ENCODE results near the gene POU3F1.

Gene POU3F1

GRCh38 chr1:38046333-38046883 is at the start of gene POU3F1:
Gene POU3F1, minus strand, starts transcription at chr1:38046793. Its CDS starts 50 bp downstream, at chr1:38046743.
- DNase-seq = no peak

- DNase-seq = no peak
These were observed 48.9 kb upstream of the POU3F1 start for GRCh38 chr1:38095454-38095931.

DNA sequence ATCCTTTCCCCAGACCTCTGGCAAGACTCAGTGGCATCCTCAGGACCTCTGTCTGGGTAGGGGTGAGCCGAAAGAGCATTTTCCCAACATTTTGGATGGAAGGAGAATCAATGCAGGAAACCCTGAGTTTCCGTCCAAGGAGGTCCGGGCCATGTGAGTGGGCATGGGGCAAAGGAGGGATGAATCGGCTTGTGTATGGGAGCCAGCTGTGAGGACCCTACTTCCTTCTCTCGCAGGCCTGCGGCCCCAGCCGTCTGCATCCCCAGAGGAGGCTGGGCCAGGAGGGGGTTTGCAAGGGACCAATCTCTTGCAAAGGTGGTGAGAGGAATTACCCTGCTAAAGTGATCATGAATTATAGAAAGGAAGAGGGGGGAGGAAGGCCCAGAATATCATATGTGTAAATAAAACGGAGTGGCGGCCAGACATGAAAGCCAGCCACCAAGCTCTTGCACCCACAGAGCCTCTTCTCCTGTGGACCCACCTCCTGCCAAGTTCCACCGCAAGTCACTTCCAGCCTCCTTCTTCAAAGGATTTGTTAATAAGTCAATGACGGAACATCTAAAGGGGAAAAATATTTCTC is 48.2 kb upstream of the POU3F1 start:
- DNase-seq = no peak

DNA sequence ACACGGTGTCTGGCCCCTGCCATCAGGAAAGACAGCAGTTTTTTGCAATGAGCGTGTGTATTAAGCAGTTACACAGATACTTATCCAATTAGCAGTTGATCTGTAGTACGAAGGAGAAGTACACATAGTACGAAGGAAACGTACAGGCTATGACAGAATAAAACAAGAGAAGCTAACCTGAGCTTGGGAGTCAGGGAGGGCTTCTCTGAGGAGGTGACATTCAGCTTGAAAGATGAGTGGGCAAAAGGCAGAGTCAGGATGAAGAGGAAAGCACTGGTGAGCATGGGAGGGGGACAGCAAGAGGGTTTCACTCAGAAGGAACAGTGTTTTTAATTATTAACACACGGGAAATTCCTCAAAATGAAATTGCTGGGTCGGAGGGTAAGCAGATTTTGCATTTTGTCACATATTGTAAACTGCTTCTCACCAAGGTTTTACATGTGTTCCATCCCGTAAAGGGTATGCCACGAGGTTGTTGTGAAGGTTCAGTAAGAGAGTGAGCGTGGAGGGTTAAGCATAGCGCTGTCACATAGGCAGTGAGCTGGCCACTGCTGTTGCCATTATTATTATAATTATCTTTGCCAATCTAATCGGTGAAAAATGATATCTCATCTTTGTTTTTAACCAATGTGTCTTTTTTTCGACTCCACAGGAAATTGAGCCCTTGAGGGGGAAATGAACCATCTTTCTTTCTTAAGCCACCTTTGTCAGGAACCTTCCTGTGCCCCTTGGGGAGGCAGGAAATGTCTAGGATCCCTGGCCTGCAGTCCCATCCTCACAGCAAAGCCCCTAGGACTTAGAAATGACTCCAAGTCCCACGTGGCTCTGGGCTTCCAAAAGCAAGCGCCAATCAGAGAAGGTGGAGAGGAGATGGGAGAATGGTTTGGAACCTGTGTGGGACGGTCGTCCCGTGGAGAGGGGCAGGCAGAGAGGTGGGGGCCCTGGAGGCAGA is 47.3 kb upstream of the POU3F1 start:
- no peak for DNase-seq

GRCh38 chr1:38092256-38092655 is 45.7 kb upstream of the POU3F1 start:
- DNase-seq = no peak

DNA sequence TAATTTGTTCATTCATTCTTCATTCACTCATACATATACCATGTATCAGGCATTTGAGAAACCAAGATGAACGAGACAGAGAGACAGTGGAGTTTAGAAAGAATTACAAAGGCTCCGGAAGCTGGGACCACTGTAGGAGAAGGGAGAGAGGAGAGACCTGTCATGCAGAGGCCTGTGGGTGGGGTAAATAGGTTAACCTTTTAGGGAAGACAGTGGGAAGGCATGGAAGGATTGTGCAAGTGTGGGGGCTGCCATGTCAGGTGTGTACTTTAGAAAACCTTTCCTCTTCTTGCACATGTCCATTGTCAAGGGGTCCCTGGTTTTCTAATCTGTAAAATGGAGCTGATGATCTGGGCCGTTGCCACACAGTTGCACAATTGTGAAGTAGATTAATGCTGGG is 44.2 kb upstream of the POU3F1 start:
- no peak for DNase-seq

- no peak for DNase-seq
These were observed 43.2 kb upstream of the POU3F1 start for GRCh38 chr1:38089712-38090360.

- DNase-seq = no peak
These were observed 42.2 kb upstream of the POU3F1 start for GRCh38 chr1:38088791-38089190.

DNA sequence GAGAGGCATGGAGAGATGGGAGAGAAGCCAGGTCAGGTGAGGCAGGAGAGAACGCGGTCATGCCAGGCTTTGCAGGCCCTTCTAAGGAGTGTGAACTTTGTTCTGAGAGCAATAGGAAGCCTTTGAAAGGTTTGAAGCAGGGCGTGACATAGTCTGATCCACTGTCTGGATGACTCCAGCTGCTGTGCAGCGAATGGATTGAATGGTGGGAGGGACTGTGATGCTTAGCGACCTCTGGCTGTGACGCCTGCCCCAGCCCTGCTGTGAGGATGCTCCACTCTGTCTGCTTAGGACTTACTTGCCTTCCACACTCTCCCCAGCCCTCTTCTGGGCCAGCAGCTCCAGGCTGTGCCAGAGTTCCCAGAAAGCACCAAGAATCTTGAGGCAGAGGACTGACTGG is 41.8 kb upstream of the POU3F1 start:
- DNase-seq = no peak

- DNase-seq = no peak
These were observed 41.1 kb upstream of the POU3F1 start for GRCh38 chr1:38087676-38088075.

DNA sequence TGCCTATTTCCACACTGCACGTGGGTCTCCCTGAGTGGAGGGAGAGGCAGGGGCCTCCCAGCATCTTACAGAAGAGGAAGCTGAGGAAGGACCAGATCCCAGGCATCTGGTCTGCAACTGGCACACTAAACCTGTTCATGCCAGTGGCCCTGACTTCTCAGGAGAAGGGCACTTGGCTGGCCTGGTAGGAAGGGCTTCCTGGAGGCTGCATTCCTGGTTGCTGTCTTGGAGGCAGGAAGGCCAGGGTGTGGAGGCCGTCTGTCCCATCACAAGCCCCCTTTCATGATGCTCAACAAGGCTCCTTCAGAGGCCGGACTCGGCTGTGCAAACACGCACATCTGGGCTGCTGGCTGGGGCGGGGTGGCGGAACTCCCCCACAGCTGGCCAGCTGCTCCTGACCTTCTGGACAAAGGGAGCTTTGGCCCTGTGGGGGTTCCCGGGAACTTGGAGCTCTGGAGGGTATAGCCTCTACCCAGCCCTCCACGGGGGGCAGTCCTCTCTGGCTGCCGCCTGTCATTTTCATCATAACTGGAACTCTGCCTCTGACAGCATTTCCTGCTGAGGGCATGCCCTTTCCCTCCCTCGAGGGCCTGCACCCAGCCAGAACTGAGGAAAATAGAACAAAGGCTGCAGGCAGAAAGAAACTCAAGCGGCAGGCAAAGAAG is 39.2 kb upstream of the POU3F1 start:
- DNase-seq = no peak

DNA sequence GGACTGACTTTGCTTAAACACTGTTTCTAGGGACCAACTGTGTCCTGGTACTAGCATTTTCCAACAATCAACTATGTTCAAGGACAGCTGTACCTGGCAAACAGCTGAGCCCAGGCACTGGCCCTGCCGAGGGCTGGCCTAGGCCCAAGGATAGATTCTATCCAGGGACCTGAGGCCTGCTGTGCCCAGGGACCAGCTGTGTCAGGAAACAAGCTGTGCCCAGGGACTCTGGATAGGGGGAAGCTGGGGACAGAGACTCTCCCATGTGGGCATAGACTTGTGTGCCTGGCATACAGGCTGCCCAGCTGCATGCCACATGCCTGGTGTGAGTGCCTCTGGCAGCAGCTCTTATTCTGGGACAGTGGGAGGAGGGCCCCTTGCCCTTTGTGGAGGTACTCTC is 38.1 kb upstream of the POU3F1 start:
- DNase-seq = no peak

DNA sequence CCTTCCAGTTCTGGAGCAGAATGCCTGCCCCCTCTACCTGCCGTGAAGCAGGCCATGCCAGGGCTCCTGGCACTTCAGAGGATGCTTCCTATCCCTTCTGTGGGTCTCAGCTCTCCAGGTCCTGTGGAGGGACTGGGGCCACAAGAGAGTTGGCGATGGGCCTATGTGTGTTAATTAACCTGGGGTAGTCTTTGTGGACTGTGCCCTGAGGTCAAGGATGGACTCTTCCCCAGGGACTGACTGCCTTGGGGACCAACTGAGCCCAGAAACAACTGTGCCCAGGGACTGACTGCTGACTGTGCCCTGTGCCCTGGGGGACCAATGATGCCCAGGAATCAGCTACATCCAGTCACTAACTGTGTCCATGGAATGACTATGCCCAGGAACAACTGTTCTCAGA is 37.5 kb upstream of the POU3F1 start:
- DNase-seq = no peak

GRCh38 chr1:38083541-38083940 is 36.9 kb upstream of the POU3F1 start:
- DNase-seq = no peak

DNA sequence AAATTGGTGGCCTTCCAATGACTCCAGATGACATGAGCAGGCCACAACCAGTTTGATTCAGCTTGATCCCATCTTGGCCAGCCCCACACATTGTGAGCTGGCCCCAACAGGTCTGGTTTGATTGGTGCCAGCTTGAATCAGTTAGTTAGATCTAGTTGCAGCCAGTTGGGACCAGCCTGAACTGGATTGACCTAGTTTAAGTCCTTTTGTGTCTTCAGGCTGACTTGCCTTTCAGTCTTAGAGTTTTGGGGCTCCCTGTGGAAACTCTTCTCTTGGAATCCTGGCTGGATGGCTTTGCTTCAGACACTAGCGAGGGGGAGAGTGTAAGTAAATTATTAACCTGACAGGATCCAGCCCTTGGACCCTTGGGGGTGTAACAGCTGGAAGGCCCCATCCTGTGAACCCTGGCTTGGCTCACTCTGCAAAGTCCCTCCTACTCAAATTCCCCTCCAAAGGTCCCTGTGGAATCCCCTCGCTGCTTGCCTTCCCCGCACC is 36.2 kb upstream of the POU3F1 start:
- DNase-seq = no peak

GRCh38 chr1:38079019-38079418 is 32.4 kb upstream of the POU3F1 start:
- DNase-seq = no peak

DNA sequence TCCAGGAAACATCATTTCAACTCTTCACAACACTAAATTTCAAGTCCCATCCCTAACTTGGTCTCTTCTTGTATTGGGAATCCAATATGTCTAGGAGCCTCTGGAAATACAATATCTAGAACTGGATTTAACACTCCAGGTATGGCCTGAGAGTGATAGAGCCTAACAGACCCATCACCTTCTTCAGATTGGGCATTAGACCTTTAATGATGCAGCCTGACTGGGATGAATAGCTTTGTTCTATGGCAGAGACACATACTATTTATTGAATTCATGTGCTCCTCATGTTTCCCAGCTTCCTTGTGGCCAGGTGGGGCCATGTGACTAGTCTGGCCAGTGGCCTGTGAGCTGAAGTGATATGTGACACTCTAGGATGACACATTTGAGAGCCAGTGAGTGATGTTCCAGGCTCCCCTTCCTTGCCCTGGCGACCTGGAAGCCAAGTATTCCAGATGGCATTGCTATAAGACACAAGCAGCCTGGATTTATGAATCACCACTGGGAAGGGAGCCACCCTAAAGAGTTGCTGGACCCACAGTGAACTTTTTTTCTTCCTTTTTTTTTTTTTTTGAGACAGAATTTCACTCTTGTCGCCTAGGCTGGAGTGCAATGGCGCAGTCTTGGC is 31.0 kb upstream of the POU3F1 start:
- peak; percentile 84 for DNase-seq

GRCh38 chr1:38076455-38076854 is 29.9 kb upstream of the POU3F1 start:
- no peak for DNase-seq

DNA sequence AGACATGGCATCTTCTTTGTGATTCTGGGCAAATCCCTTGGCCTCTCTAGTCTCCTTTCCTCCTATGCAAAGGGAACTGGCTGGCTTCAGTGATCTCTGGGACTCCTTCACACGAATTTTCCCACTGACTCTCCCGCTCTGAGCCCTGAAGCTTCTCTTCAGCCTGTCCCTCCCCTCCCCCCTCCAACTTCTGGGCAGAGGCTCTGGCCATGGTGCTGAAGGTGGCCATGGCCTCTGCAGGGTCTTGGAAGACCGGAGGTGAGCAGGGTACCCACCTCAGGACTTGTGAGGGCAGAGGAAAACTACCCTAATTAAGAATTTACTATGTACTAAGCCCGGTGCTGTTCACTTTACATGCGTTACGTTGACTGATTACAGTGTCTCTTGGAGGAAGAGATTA is 29.4 kb upstream of the POU3F1 start:
- DNase-seq = no peak

DNA sequence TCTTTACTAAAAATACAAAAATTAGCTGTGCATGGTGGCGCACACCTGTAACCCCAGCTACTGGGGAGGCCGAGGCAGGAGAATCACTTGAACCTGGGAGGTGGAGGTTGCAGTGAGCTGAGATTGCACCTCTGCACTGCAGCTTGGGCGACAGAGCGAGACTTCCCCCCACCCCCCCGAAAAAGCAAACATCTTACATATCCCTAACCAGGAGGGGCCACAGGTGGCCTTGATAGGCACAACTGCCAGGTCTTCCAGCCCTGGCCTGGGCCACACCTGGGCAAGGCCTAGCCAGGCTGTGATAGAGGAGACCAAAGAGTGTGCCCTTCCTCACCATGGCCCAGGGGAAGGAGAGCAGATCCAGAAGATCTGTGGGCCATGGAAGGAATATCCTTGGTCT is 28.6 kb upstream of the POU3F1 start:
- DNase-seq = no peak

GRCh38 chr1:38074302-38074677 is 27.7 kb upstream of the POU3F1 start:
- DNase-seq = no peak
